K562 (cell line): Measurements from ENCODE around the gene ZNF280C. TPM values are rescaled to one million over a fixed set of nuclear protein-coding genes. Genes with fewer than 3 reads are reported as not detected.

Source experiments
- CSDE1 ChIP-seq, 2 experiments: fragments of 450-650 bp; IDR thresholded peaks; 2 replicates each; pipeline ENCODE4 v1.6.1; 2016; ENCODE audit warnings: mild to moderate bottlenecking in 1 of 2
- CTBP1 ChIP-seq: fragments of 450-650 bp; IDR thresholded peaks from 2 replicates; pipeline ENCODE4 v1.6.1; 2016; ENCODE audit warnings: borderline replicate concordance
- DMBX1 ChIP-seq: fragments of 250-450 bp; sonication (Bioruptor Pico); IDR thresholded peaks from 2 replicates; pipeline ENCODE4 v1.8.0; 2022; ENCODE audit warnings: inconsistent platforms, mild to moderate bottlenecking, moderate library complexity, borderline replicate concordance
- ERF ChIP-seq: fragments of 450-650 bp; formaldehyde crosslinking; IDR thresholded peaks from 2 replicates; pipeline ENCODE4 v1.4.0; 2020; ENCODE audit warnings: mild to moderate bottlenecking, mixed read lengths
- KHSRP ChIP-seq: fragments of 450-650 bp; IDR thresholded peaks from 2 replicates; pipeline ENCODE4 v1.6.1; 2017
- KLF6 ChIP-seq: fragments of 250-450 bp; sonication (Bioruptor Pico); IDR thresholded peaks from 2 replicates; pipeline ENCODE4 v1.4.0; 2020; ENCODE audit warnings: mild to moderate bottlenecking, moderate library complexity, borderline replicate concordance
- LCOR ChIP-seq: sonication (generic); formaldehyde crosslinking; IDR thresholded peaks from 2 replicates; pipeline ENCODE4 v1.8.0; 2022; ENCODE audit warnings: mild to moderate bottlenecking, missing genetic modification reagents
- MEF2A ChIP-seq: IDR thresholded peaks from 2 replicates; pipeline ENCODE4 v1.6.1; 2011; ENCODE audit warnings: low read depth, mild to moderate bottlenecking, low read length, moderate library complexity; ENCODE audit not compliant: control insufficient read depth
- MYC ChIP-seq, 2 experiments: fragments of 250-450 bp in 1 of 2; sonication (Bioruptor Pico) in 1 of 2; IDR thresholded peaks; 2 replicates each; pipeline versions ENCODE4 v1.5.1 to v1.6.1; 2012 to 2021; ENCODE audit warnings: low read depth in 2 of 2, borderline replicate concordance in 1 of 2, improper control_type of control experiment in 1 of 2, low read length in 1 of 2, mild to moderate bottlenecking in 1 of 2, moderate library complexity in 1 of 2
- SMARCA5 ChIP-seq: fragments of 450-650 bp; IDR thresholded peaks from 2 replicates; pipeline ENCODE4 v1.6.1; 2016
- SMARCB1 ChIP-seq: IDR thresholded peaks from 2 replicates; pipeline ENCODE4 v1.6.1; 2011; ENCODE audit warnings: improper control_type of control experiment, low read depth; ENCODE audit not compliant: insufficient read length
- SMARCE1 ChIP-seq: fragments of 450-650 bp; IDR thresholded peaks from 2 replicates; pipeline ENCODE4 v1.7.1; 2016; ENCODE audit warnings: mild to moderate bottlenecking
- ZNF184 ChIP-seq: sonication (generic); formaldehyde crosslinking; IDR thresholded peaks from 2 replicates; pipeline ENCODE4 v1.5.0; 2020; ENCODE audit warnings: missing genetic modification reagents
- ZNF212 ChIP-seq: fragments of 450-650 bp; formaldehyde crosslinking; IDR thresholded peaks from 2 replicates; pipeline ENCODE4 v1.4.0; 2020; ENCODE audit warnings: mild to moderate bottlenecking
- ZNF347 ChIP-seq: fragments of 450-650 bp; formaldehyde crosslinking; IDR thresholded peaks from 2 replicates; pipeline ENCODE4 v1.4.0; 2020; ENCODE audit warnings: low read depth, mild to moderate bottlenecking, moderate library complexity
- ZNF512 ChIP-seq: IDR thresholded peaks from 2 replicates; pipeline ENCODE4 v1.6.1; 2016; ENCODE audit warnings: missing genetic modification characterization, missing compliant biosample characterization
- ZNF586 ChIP-seq: fragments of 450-650 bp; formaldehyde crosslinking; conservative IDR thresholded peaks from 2 replicates; pipeline ENCODE4 v1.4.0; 2020; ENCODE audit warnings: mild to moderate bottlenecking, moderate library complexity
- ZNF589 ChIP-seq: fragments of 200-800 bp; sonication (Bioruptor generic); IDR thresholded peaks from 2 replicates; pipeline ENCODE4 v1.6.1; 2016; ENCODE audit warnings: low read depth, missing genetic modification characterization, missing compliant biosample characterization
- ZNF655 ChIP-seq: fragments of 250-450 bp; sonication (Bioruptor Pico); IDR thresholded peaks from 2 replicates; pipeline ENCODE4 v1.5.0; 2021
- ZNF695 ChIP-seq: fragments of 450-650 bp; formaldehyde crosslinking; IDR thresholded peaks from 2 replicates; pipeline ENCODE4 v1.4.0; 2020; ENCODE audit warnings: mild to moderate bottlenecking, moderate library complexity
- ZNF699 ChIP-seq: fragments of 250-450 bp; sonication (Bioruptor Pico); IDR thresholded peaks from 2 replicates; pipeline ENCODE4 v1.8.0; 2021; ENCODE audit warnings: mild to moderate bottlenecking, moderate library complexity; ENCODE audit not compliant: insufficient replicate concordance
- ZSCAN29 ChIP-seq: fragments of 450-650 bp; IDR thresholded peaks from 2 replicates; pipeline ENCODE4 v1.6.1; 2017
- polyA plus RNA-seq, 8 experiments: library from polyadenylated mRNA; depleted of rRNA in 4 of 8; stranded (reverse) in 5 of 8; unstranded in 3 of 8; fragments of >200 nt; fragmentation: Nextera tagmentation in 2 of 8; fragmentation: Illumina TruSeq in 1 of 8; extraction: Ambion mirVana in 2 of 8; extraction: Trizol in 1 of 8; gene quantifications; 2 replicates each; pipeline versions ENCODE4 v1.2.1 to v1.2.3, GENCODE V29; 2011 to 2014; ENCODE audit warnings: inconsistent platforms in 1 of 8, missing spikeins in 1 of 8
- total RNA-seq, 7 experiments: library from RNA; depleted of rRNA in 6 of 7; stranded (reverse); fragments of >200 nt in 6 of 7; fragmentation: Illumina TruSeq in 2 of 7; extraction: Trizol in 2 of 7; gene quantifications; 2 replicates each; pipeline versions ENCODE4 v1.2.1 to v1.2.3, GENCODE V29; 2011 to 2021; ENCODE audit warnings: low replicate concordance in 1 of 7
- TF ChIP-seq, protein P1 (sequence below): fragments of 450-650 bp; IDR thresholded peaks from 2 replicates; pipeline ENCODE4 v1.6.1; 2017; ENCODE audit warnings: antibody characterized with exemption

Gene ZNF280C
- total and polyA plus RNA-seq, 9 of the 15 experiments (the other 6 are each of a cell fraction or from before 2014, with no cell fraction given) = 1.6 to 8.3 (median 4.4) TPM

DNA sequence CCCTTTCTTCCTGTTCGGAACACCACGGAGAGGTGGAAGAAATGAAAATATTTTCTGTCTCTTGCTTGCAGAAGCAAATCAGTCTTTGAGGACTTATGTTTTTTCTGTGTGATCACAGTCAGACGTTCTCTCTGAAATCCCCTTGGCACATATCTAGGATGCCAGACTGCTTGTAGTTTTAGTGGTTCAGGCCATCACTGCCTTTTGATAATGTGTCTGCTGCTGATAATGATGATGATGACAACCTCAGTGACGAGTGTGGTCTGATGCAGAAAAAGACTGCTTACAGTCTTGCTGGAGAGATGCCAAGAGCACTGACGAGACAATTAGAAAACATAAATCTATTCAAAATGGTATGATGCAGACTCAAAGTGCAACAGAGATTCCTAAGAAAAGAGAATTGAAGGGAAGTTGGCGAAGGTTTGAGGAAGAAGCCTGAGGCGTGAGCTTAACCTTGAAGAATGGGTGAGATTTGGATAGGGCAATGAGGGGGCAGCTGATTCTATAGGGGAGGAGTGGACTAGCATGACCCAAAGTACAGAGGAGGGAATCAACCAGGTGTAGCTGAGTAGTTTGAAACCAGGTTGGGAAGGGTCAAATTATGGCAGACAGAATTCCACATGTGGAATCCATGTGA lies 89.0 kb downstream of the ZNF280C start (continued):
- TF ChIP-seq, protein P1, sequence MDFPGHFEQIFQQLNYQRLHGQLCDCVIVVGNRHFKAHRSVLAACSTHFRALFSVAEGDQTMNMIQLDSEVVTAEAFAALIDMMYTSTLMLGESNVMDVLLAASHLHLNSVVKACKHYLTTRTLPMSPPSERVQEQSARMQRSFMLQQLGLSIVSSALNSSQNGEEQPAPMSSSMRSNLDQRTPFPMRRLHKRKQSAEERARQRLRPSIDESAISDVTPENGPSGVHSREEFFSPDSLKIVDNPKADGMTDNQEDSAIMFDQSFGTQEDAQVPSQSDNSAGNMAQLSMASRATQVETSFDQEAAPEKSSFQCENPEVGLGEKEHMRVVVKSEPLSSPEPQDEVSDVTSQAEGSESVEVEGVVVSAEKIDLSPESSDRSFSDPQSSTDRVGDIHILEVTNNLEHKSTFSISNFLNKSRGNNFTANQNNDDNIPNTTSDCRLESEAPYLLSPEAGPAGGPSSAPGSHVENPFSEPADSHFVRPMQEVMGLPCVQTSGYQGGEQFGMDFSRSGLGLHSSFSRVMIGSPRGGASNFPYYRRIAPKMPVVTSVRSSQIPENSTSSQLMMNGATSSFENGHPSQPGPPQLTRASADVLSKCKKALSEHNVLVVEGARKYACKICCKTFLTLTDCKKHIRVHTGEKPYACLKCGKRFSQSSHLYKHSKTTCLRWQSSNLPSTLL = no peak
- TF ChIP-seq ERF (CRISPR knock-in tag) (no peak), SMARCE1 (peak; percentile 98), ZNF512 (tag) (no peak), KLF6 (CRISPR knock-in tag) (no peak), ZNF699 (CRISPR knock-in tag) (no peak), ZNF347 (no peak), ZNF184 (no peak), ZNF589 (peak; percentile 89), LCOR (CRISPR knock-in tag) (peak; percentile 74; the same call in 1 of the 2 replicates), ZNF655 (CRISPR knock-in tag) (no peak), ZNF695 (no peak), DMBX1 (CRISPR knock-in tag) (no peak), SMARCA5 (no peak), KHSRP (peak; percentile 92), ZNF586 (CRISPR knock-in tag) (no peak), SMARCB1 (no peak), CTBP1 (peak; percentile 88; the same call in 1 of the 2 replicates), MEF2A (peak; percentile 57; the same call in 1 of the 2 replicates), MYC (IDR thresholded peaks at IDR 0.05; ENCODE audit: low read depth, low read length) (peak; percentile 40; the same call in 1 of the 2 replicates), MYC (CRISPR knock-in tag; IDR thresholded peaks at IDR 0.05; ENCODE audit: borderline replicate concordance, low read depth) (no peak), ZNF212 (no peak), CSDE1 (IDR thresholded peaks at IDR 0.05) (no peak), ZSCAN29 (no peak)
